ENCODE measurements around the gene MLIP.
"Not testable (repeated sequence)": the region's sequence is repeated elsewhere in the genome, so short reads cannot be mapped to it uniquely, and the experiment has no call there.

MLIP gene

GRCh38 chr6:54111341-54112045 is at the start of gene MLIP:
TSS of gene MLIP (plus strand) at chr6:54111443. CDS start at chr6:54111480, 37 bp downstream.
- DNase-seq (ENCODE audit: low read depth in 2 of 2), result no peak

DNA sequence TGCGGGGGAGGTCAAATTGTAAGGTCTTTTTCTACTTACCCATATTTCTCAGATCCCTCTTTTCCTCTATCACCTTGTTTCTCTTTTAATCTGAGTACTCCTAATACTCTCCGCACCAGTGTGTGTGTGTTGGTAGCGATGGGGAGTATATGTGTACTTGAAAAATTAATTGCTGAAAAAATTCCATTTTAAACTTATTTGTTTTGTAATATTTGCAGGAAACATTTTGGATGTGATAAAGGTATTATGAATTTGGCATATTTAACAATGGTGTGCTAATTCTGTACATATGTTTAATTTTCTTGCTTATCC is 48.1 kb upstream of the MLIP start:
- no peak for DNase-seq (ENCODE audit: low read depth in 2 of 2)

- DNase-seq (ENCODE audit: low read depth in 2 of 2), result no peak
Observed at GRCh38 chr6:54068694-54069093, 42.5 kb upstream of the MLIP start.

DNA sequence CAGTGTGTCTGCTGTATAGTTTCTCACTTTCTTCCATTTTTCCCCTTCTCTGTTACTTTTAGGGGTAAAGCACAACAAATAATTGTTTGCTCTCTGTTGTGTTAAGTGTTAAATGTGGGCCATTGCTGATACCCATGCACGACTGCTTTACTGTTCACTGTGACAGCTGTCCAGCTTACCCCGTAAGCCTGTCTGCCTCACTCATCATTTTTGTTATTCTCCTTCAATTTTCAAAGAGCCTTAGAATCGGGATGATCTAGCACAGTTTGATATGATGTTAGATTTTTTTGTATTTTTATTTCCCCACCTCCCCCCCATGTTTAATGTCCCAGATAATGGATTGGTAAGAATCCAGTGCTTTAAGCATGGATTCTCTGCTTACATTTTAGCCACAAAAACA is 41.2 kb upstream of the MLIP start:
- DNase-seq (ENCODE audit: low read depth in 2 of 2), result no peak

- no peak for DNase-seq (ENCODE audit: low read depth in 2 of 2)
Observed at GRCh38 chr6:54071821-54072340, 39.4 kb upstream of the MLIP start.

- DNase-seq (ENCODE audit: low read depth in 2 of 2), result no peak
Observed at GRCh38 chr6:54072635-54073313, 38.5 kb upstream of the MLIP start.

DNA sequence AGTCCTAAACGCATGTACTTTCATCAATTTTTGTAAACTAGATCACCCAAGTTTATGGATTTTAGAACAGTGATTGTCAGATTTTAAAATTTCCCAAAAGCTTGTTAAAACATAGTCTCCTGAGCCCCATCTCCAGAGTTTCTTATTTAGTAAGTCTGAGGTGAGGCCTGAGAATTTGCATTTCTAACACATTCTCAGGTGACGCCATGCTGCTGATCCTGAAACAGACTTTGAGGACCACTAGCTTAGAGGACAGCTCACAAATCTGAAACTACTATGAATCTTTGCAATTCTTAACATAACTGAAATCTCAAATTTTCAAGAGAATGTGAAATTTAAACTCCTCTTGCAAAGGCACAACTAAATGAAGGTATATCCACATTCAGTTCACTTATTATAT is 37.8 kb upstream of the MLIP start:
- DNase-seq (ENCODE audit: low read depth in 2 of 2), result no peak

- DNase-seq (ENCODE audit: low read depth in 2 of 2), result no peak
Observed at GRCh38 chr6:54074109-54074508, 37.1 kb upstream of the MLIP start.

DNA sequence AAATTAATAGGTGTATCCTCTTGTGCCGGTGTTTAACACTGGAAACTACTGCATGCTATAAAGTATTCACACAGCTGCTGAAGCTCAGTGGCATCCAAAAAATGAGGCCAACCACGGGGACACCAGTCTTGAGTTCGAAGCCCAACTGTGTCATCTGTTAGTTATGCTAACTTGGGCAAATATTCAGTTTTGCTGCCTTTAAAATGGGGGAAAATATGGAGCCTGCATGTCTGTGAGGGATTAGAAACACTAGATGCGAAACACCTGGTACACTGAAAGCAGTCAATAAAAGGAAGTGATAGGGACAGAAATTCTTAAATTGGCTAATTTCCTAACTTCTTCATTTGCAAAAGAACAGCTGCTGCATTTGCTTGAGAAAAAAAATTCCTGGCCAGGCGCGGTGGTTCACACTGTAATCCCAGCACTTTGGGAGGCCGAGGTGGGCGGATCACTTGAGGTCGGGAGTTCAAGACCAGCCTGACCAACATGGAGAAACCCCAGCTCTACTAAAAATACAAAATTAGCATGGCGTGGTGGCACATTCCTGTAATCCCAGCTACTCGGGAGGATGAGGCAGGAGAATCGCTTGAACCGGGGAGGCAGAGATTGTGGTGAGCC is 36.6 kb upstream of the MLIP start:
- no peak for DNase-seq (ENCODE audit: low read depth in 2 of 2)

GRCh38 chr6:54076159-54076789 is 35.0 kb upstream of the MLIP start:
- no peak for DNase-seq (ENCODE audit: low read depth in 2 of 2)

- not testable (repeated sequence) for DNase-seq (ENCODE audit: low read depth in 2 of 2)
Observed at GRCh38 chr6:54081499-54081898, 29.7 kb upstream of the MLIP start.

DNA sequence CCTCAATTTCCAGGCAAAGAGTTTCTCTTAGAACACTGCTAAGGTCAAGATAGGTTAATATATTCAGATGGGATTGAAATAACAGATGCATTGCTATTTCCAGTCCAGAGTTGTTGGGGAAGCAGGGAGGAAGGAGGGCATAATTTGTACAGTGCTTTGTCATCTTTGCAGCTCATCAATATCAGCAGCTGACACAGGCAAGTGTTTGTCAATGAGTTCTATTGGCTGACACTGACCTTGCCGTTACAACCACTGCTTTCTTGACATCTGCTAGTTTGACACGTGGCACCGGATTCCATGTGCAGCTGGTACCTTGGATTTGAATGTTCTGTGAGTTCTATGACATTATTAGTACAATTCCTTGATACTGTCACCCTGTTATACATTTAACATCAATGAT is 28.0 kb upstream of the MLIP start:
- no peak for DNase-seq (ENCODE audit: low read depth in 2 of 2)

DNA sequence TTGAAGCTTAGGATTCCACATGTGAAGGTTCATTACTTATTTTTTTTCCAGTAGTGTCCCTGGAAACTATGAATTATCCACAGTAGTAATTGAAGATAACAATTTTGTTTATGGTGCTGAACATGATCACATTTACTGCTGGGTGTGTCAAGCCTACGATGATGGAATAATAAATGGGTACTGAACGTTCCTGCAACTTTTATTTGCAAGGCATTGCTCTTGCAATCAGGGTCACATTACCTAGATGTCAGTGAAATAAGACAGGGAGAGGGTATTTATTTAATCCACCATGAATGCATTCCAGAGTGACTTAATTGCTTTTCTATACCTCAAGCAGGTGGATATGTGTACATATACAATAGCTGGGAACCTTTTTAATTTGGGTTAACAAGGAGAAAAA is 27.0 kb upstream of the MLIP start:
- DNase-seq (ENCODE audit: low read depth in 2 of 2), result no peak

GRCh38 chr6:54085047-54085446 is 26.2 kb upstream of the MLIP start:
- no peak for DNase-seq (ENCODE audit: low read depth in 2 of 2)

GRCh38 chr6:54085541-54085940 is 25.7 kb upstream of the MLIP start:
- DNase-seq (ENCODE audit: low read depth in 2 of 2), result no peak

DNA sequence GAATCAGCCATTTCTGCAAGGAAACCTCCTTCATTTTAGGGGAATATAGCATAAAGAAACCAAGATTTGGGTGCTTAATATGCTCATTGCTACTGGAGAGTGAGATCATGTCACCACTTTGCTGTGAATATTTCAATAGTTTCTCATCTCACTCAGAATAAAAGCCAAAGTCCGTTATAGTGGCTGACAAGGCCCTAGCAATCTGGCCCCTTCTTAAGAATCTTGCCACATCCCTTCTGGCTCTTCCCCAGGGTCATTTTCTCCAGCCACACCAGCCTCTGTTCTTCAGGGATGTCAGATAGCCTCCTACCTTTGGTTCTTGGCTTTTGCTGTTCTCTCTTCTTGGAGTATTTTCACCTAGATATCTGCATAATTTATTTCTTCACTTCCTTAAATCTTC is 24.8 kb upstream of the MLIP start:
- no peak for DNase-seq (ENCODE audit: low read depth in 2 of 2)

DNA sequence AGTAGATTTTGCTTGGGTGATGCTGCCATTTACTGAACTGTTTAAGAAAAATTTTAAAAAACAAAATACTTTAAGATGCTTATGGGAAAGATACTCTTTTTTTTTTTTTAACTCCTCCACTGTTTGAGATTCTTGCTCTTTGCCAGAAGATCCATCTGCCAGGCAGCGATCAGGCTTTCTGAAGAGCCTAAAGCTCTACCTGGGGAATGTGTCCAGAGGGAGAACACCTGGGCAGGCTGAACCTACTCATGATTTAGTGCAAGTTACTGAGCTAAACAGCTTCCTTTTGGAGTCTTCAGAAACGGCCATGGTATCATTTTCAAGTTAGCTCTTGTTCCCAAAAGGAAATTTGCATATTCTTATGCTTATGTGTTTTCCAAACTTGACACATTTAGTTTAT is 23.5 kb upstream of the MLIP start:
- no peak for DNase-seq (ENCODE audit: low read depth in 2 of 2)

- no peak for DNase-seq (ENCODE audit: low read depth in 2 of 2)
Observed at GRCh38 chr6:54093326-54093948, 17.8 kb upstream of the MLIP start.

GRCh38 chr6:54094293-54094692 is 16.9 kb upstream of the MLIP start:
- DNase-seq (ENCODE audit: low read depth in 2 of 2), result no peak

GRCh38 chr6:54094786-54095185 is 16.5 kb upstream of the MLIP start:
- no peak for DNase-seq (ENCODE audit: low read depth in 2 of 2)

DNA sequence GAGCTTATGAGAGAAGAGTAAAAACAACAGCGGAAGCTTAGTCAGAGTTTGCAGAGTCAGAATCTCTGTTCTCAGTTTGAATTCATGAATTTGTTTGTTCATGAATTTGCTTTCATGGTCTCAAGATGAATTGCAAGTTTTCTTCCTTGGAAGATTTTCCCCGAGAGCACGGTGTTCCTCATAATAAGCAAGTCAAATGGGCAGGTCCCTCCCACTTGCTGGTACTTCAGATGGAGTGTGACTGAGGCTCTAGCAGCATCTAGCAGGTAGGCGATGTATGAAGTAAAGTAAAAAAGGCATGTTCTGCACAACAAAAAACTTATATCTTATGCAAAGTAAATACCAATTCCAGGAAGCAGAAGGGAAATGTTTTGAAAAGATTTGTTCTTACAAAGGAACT is 15.5 kb upstream of the MLIP start:
- DNase-seq (ENCODE audit: low read depth in 2 of 2), result no peak

- no peak for DNase-seq (ENCODE audit: low read depth in 2 of 2)
Observed at GRCh38 chr6:54096811-54097210, 14.4 kb upstream of the MLIP start.

Data from stimulated activated CD8-positive, alpha-beta memory T cell treated with anti-CD3 and anti-CD28 coated beads, Interleukin-15, amount 100 ng/mL, for 4 hours (primary cell).